ENCODE measurements around the gene TSPAN18. TPM values are rescaled to one million over a fixed set of nuclear protein-coding genes. Genes with fewer than 3 reads are reported as not detected.

Gene TSPAN18
- total and polyA plus RNA-seq, 2 of the 8 experiments (the other 6 are each of a cell fraction or from before 2014, with no cell fraction given): 5.2 to 10.2 TPM

DNA sequence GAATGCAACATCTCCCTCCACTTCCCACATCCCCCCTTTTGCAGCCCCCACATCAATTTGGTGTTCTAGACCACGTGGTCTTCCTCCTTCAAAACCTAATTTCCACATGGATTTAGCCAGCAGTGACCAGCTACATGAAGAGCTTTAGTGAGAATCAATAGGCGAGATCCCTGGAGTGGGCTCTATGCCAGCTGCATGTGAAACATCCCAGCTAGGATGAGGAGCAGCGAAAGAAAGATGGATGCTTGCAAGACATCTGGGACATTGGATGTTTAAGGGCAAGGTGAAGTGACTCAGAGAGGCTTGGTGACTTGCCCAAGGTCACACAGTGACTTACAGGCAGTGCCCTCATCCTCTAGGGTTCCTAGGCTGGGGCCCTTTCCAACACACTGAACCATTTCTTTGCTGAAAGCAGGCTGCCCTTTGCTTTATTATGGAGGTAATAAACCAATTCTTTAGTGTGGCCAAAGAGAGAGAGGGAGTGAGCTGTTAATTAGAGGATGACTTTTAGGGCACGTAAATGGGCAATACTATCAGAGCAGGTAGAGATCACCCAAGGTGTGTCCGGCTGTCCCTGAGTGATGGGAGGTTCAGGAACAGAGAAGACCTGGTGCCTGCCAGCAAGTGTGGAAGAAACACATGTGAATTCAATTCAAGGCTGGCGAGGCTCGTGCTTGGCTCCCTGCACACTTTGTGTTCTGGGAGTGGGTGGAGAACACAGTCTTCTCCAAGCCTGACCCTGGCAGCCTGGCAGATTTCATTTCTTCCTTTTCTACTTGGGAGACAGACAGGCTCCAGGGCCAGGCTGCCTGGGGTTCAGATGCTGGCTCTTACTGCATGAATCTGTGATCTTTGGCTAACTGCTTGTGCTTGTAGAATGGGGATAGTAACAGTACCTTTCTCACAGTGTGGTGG is 24.0 kb downstream of the TSPAN18 start (continued):
- no peak for TF ChIP-seq BCL11A (IDR thresholded peaks at IDR 0.05; ENCODE audit: low read depth in 2 of 2, low read length in 2 of 2)
